Measurements from ENCODE around the gene NHS. TPM values are rescaled to one million over a fixed set of nuclear protein-coding genes. Genes with fewer than 3 reads are reported as not detected.
A peak's percentile ranks its signal among the peaks of the same experiment; 100 is the strongest.

Gene NHS
- polyA plus RNA-seq (2013, experiment 1 of 2) = 3.4 TPM
- 3.2 TPM for polyA plus RNA-seq (2013, experiment 2 of 2)

GRCh38 chrX:17374619-17375366 lies at the start of gene NHS:
Gene NHS (plus strand): TSS chrX:17375200. CDS start chrX:17375758, 558 bp downstream.
- H2AK5ac ChIP-seq (ENCODE audit: low read length) = no peak within 1 kb of the TSS
- H3K23ac ChIP-seq (ENCODE audit: low read length) = no peak within 1 kb of the TSS
- peak within 1 kb of the TSS; percentile 47 for H3K18ac ChIP-seq (ENCODE audit: low read length)
- no peaks in the 10 kb centered on the region for H3K4me1 ChIP-seq (ENCODE audit: control insufficient read depth, low read depth, low read length)
- no peaks in the 10 kb centered on the region for H3K36me3 ChIP-seq (ENCODE audit: control insufficient read depth, insufficient read depth, low read length)
- no peak within 1 kb of the TSS for H2BK5ac ChIP-seq (ENCODE audit: low read length)
- peak within 1 kb of the TSS; percentile 77 for H3K4me2 ChIP-seq (ENCODE audit: low read length)
- no peak within 1 kb of the TSS for H4K5ac ChIP-seq (ENCODE audit: low read length)
- peak within 1 kb of the TSS; percentile 63 for H3K9ac ChIP-seq (ENCODE audit: low read length)
- H3K27ac ChIP-seq (ENCODE audit: low read depth, low read length) = no peak within 1 kb of the TSS
- H3K56ac ChIP-seq (ENCODE audit: low read length) = peak within 1 kb of the TSS; percentile 84
- no peaks in the 10 kb centered on the region for H3K27me3 ChIP-seq (ENCODE audit: insufficient read depth, low read length, poor library complexity)
- H3K4ac ChIP-seq (ENCODE audit: low read depth, low read length) = no peak within 1 kb of the TSS
- no peak within 1 kb of the TSS for H4K8ac ChIP-seq (ENCODE audit: low read depth, low read length)
- H3K79me2 ChIP-seq (ENCODE audit: control insufficient read depth, insufficient read depth, low read length) = no peaks in the 10 kb centered on the region
- no peak within 1 kb of the TSS for H2BK15ac ChIP-seq (replicated peaks; ENCODE audit: low read depth)
- H2BK120ac ChIP-seq (ENCODE audit: low read depth, low read length) = no peak within 1 kb of the TSS
- no CpG with 5 or more reads among the region's 52 CpGs for WGBS (ENCODE audit: extremely low coverage, insufficient coverage, low lambda C conversion rate)
- peak; percentile 89 for DNase-seq
- H3K4me3 ChIP-seq (ENCODE audit: low read length) = peak within 1 kb of the TSS; percentile 53
- H3K79me1 ChIP-seq (ENCODE audit: low read length) = no peaks in the 10 kb centered on the region

- H2BK15ac ChIP-seq (replicated peaks; ENCODE audit: low read depth) = no peak overlapping the region
- H2BK120ac ChIP-seq (ENCODE audit: low read depth, low read length) = no peak overlapping the region
- no peak overlapping the region for H3K9ac ChIP-seq (ENCODE audit: low read length)
- H2AK5ac ChIP-seq (ENCODE audit: low read length) = no peak overlapping the region
- no peak overlapping the region for H3K4me3 ChIP-seq (ENCODE audit: low read length)
- H3K27ac ChIP-seq (ENCODE audit: low read depth, low read length) = no peak overlapping the region
- H3K4me1 ChIP-seq (ENCODE audit: control insufficient read depth, low read depth, low read length) = no peaks in the 10 kb centered on the region
- H3K18ac ChIP-seq (ENCODE audit: low read length) = no peak overlapping the region
- no peaks in the 10 kb centered on the region for H3K27me3 ChIP-seq (ENCODE audit: insufficient read depth, low read length, poor library complexity)
- no peak overlapping the region for H3K23ac ChIP-seq (ENCODE audit: low read length)
- no peak overlapping the region for H2BK5ac ChIP-seq (ENCODE audit: low read length)
- H4K8ac ChIP-seq (ENCODE audit: low read depth, low read length) = no peak overlapping the region
- no CpG with 5 or more reads among the region's 2 CpGs for WGBS (ENCODE audit: extremely low coverage, insufficient coverage, low lambda C conversion rate)
- no peaks in the 10 kb centered on the region for H3K79me2 ChIP-seq (ENCODE audit: control insufficient read depth, insufficient read depth, low read length)
- H3K36me3 ChIP-seq (ENCODE audit: control insufficient read depth, insufficient read depth, low read length) = no peaks in the 10 kb centered on the region
- H3K56ac ChIP-seq (ENCODE audit: low read length) = no peak overlapping the region
- H3K4me2 ChIP-seq (ENCODE audit: low read length) = no peak overlapping the region
- no peak for DNase-seq
- H3K79me1 ChIP-seq (ENCODE audit: low read length) = no peaks in the 10 kb centered on the region
- no peak overlapping the region for H4K5ac ChIP-seq (ENCODE audit: low read length)
- no peak overlapping the region for H3K4ac ChIP-seq (ENCODE audit: low read depth, low read length)
Measured at GRCh38 chrX:17328837-17329236, 46.2 kb upstream of the NHS start.

- Histone ChIP-seq H3K27ac (ENCODE audit: low read depth, low read length) (no peak overlapping the region), H4K5ac (ENCODE audit: low read length) (no peak overlapping the region), H3K79me2 (ENCODE audit: control insufficient read depth, insufficient read depth, low read length) (no peaks in the 10 kb centered on the region), H2BK15ac (replicated peaks; ENCODE audit: low read depth) (no peak overlapping the region), H3K4ac (ENCODE audit: low read depth, low read length) (no peak overlapping the region), H3K4me2 (ENCODE audit: low read length) (no peak overlapping the region), H3K4me3 (ENCODE audit: low read length) (no peak overlapping the region), H3K36me3 (ENCODE audit: control insufficient read depth, insufficient read depth, low read length) (no peaks in the 10 kb centered on the region), H3K23ac (ENCODE audit: low read length) (no peak overlapping the region), H3K4me1 (ENCODE audit: control insufficient read depth, low read depth, low read length) (no peaks in the 10 kb centered on the region), H3K18ac (ENCODE audit: low read length) (no peak overlapping the region), H2AK5ac (ENCODE audit: low read length) (no peak overlapping the region), H3K79me1 (ENCODE audit: low read length) (no peaks in the 10 kb centered on the region), H2BK120ac (ENCODE audit: low read depth, low read length) (no peak overlapping the region), H4K8ac (ENCODE audit: low read depth, low read length) (no peak overlapping the region), H2BK5ac (ENCODE audit: low read length) (no peak overlapping the region), H3K9ac (ENCODE audit: low read length) (no peak overlapping the region), H3K56ac (ENCODE audit: low read length) (no peak overlapping the region), H3K27me3 (ENCODE audit: insufficient read depth, low read length, poor library complexity) (no peaks in the 10 kb centered on the region)
- no peak for DNase-seq
Measured at GRCh38 chrX:17336377-17336776, 38.6 kb upstream of the NHS start.

GRCh38 chrX:17355976-17356375 lies 19.0 kb upstream of the NHS start:
- Histone ChIP-seq H3K79me1 (ENCODE audit: low read length) (no peaks in the 10 kb centered on the region), H3K27me3 (ENCODE audit: insufficient read depth, low read length, poor library complexity) (no peaks in the 10 kb centered on the region), H4K5ac (ENCODE audit: low read length) (no peak overlapping the region), H2BK15ac (replicated peaks; ENCODE audit: low read depth) (no peak overlapping the region), H3K4me3 (ENCODE audit: low read length) (no peak overlapping the region), H2AK5ac (ENCODE audit: low read length) (no peak overlapping the region), H3K4me2 (ENCODE audit: low read length) (no peak overlapping the region), H3K9ac (ENCODE audit: low read length) (no peak overlapping the region), H3K23ac (ENCODE audit: low read length) (no peak overlapping the region), H4K8ac (ENCODE audit: low read depth, low read length) (no peak overlapping the region), H3K4ac (ENCODE audit: low read depth, low read length) (no peak overlapping the region), H3K27ac (ENCODE audit: low read depth, low read length) (no peak overlapping the region), H3K56ac (ENCODE audit: low read length) (no peak overlapping the region), H2BK5ac (ENCODE audit: low read length) (no peak overlapping the region), H3K18ac (ENCODE audit: low read length) (no peak overlapping the region), H2BK120ac (ENCODE audit: low read depth, low read length) (no peak overlapping the region), H3K36me3 (ENCODE audit: control insufficient read depth, insufficient read depth, low read length) (no peaks in the 10 kb centered on the region), H3K4me1 (ENCODE audit: control insufficient read depth, low read depth, low read length) (no peaks in the 10 kb centered on the region), H3K79me2 (ENCODE audit: control insufficient read depth, insufficient read depth, low read length) (no peaks in the 10 kb centered on the region)
- DNase-seq = peak; percentile 24
- no CpG with 5 or more reads among the region's 4 CpGs for WGBS (ENCODE audit: extremely low coverage, insufficient coverage, low lambda C conversion rate)

- Histone ChIP-seq H3K18ac (ENCODE audit: low read length) (no peak overlapping the region), H3K36me3 (ENCODE audit: control insufficient read depth, insufficient read depth, low read length) (no peaks in the 10 kb centered on the region), H3K79me1 (ENCODE audit: low read length) (no peaks in the 10 kb centered on the region), H3K56ac (ENCODE audit: low read length) (no peak overlapping the region), H2BK120ac (ENCODE audit: low read depth, low read length) (no peak overlapping the region), H2BK5ac (ENCODE audit: low read length) (no peak overlapping the region), H3K9ac (ENCODE audit: low read length) (no peak overlapping the region), H4K8ac (ENCODE audit: low read depth, low read length) (no peak overlapping the region), H2AK5ac (ENCODE audit: low read length) (no peak overlapping the region), H3K4ac (ENCODE audit: low read depth, low read length) (no peak overlapping the region), H2BK15ac (replicated peaks; ENCODE audit: low read depth) (no peak overlapping the region), H3K23ac (ENCODE audit: low read length) (no peak overlapping the region), H3K27me3 (ENCODE audit: insufficient read depth, low read length, poor library complexity) (no peaks in the 10 kb centered on the region), H3K4me2 (ENCODE audit: low read length) (no peak overlapping the region), H3K27ac (ENCODE audit: low read depth, low read length) (no peak overlapping the region), H3K4me3 (ENCODE audit: low read length) (no peak overlapping the region), H3K4me1 (ENCODE audit: control insufficient read depth, low read depth, low read length) (no peaks in the 10 kb centered on the region), H3K79me2 (ENCODE audit: control insufficient read depth, insufficient read depth, low read length) (no peaks in the 10 kb centered on the region), H4K5ac (ENCODE audit: low read length) (no peak overlapping the region)
- no peak for DNase-seq
- WGBS (ENCODE audit: extremely low coverage, insufficient coverage, low lambda C conversion rate) = no CpG with 5 or more reads among the region's 3 CpGs
Measured at GRCh38 chrX:17359500-17359899, 15.5 kb upstream of the NHS start.

GRCh38 chrX:17361620-17362019 lies 13.4 kb upstream of the NHS start:
- Histone ChIP-seq H2BK15ac (replicated peaks; ENCODE audit: low read depth) (no peak overlapping the region), H3K4me1 (ENCODE audit: control insufficient read depth, low read depth, low read length) (no peaks in the 10 kb centered on the region), H3K56ac (ENCODE audit: low read length) (no peak overlapping the region), H3K4me2 (ENCODE audit: low read length) (no peak overlapping the region), H2AK5ac (ENCODE audit: low read length) (no peak overlapping the region), H2BK120ac (ENCODE audit: low read depth, low read length) (no peak overlapping the region), H3K23ac (ENCODE audit: low read length) (no peak overlapping the region), H3K79me2 (ENCODE audit: control insufficient read depth, insufficient read depth, low read length) (no peaks in the 10 kb centered on the region), H3K27ac (ENCODE audit: low read depth, low read length) (no peak overlapping the region), H4K5ac (ENCODE audit: low read length) (no peak overlapping the region), H2BK5ac (ENCODE audit: low read length) (no peak overlapping the region), H4K8ac (ENCODE audit: low read depth, low read length) (no peak overlapping the region), H3K18ac (ENCODE audit: low read length) (no peak overlapping the region), H3K4me3 (ENCODE audit: low read length) (no peak overlapping the region), H3K79me1 (ENCODE audit: low read length) (no peaks in the 10 kb centered on the region), H3K9ac (ENCODE audit: low read length) (no peak overlapping the region), H3K36me3 (ENCODE audit: control insufficient read depth, insufficient read depth, low read length) (no peaks in the 10 kb centered on the region), H3K27me3 (ENCODE audit: insufficient read depth, low read length, poor library complexity) (no peaks in the 10 kb centered on the region), H3K4ac (ENCODE audit: low read depth, low read length) (no peak overlapping the region)
- DNase-seq = peak; percentile 74
- WGBS (ENCODE audit: extremely low coverage, insufficient coverage, low lambda C conversion rate) = no CpG with 5 or more reads among the region's 14 CpGs
